CD4-positive, alpha-beta T cell (primary cell): Measurements from ENCODE around the gene CDK6. TPM values are rescaled to one million over a fixed set of nuclear protein-coding genes. Genes with fewer than 3 reads are reported as not detected.

Source experiments
- ATAC-seq: fragments of 200-7000 bp; cut with Tn5 transposase; one replicate; pipeline ENCODE4 v1.10.0; 2022; ENCODE audit warnings: mild to moderate bottlenecking; ENCODE audit not compliant: poor library complexity
- CTCF ChIA-PET: fragments of 350-600 bp; sonication (Branson Sonifier 250); formaldehyde crosslinking; loops from one replicate; lab custom pipeline; 2021; ENCODE audit warnings: antibody characterized with exemption, inconsistent platforms; lab: Charles Lee
- POLR2A ChIA-PET: fragments of 350-600 bp; sonication (Branson Sonifier 250); formaldehyde crosslinking; loops from one replicate; lab custom pipeline; 2021; ENCODE audit warnings: antibody characterized with exemption, inconsistent platforms; lab: Charles Lee
- DNase-seq, 14 experiments: peaks; one replicate each; pipeline ENCODE4 v3.0.0-alpha.2; 2013 to 2020; ENCODE audit warnings: mixed read lengths in 2 of 14
- H3K27ac ChIP-seq, 2 donors: one replicate each; pipeline versions ENCODE4 v1.5.1 to v1.7.0; 2013; ENCODE audit warnings: low read length in 2 of 2, low read depth in 1 of 2, mild to moderate bottlenecking in 1 of 2
- H3K27me3 ChIP-seq, 2 experiments: 1 replicate in 1 of 2; 2 replicates in 1 of 2; pipeline versions ENCODE4 v1.6.1 to v1.7.0; 2013; ENCODE audit warnings: low read length in 2 of 2, control low read depth in 1 of 2, mild to moderate bottlenecking in 1 of 2, moderate library complexity in 1 of 2; ENCODE audit not compliant: insufficient read depth in 2 of 2, control insufficient read depth in 1 of 2
- H3K36me3 ChIP-seq: one replicate; pipeline ENCODE4 v1.6.1; 2013; ENCODE audit warnings: low read length, control low read depth; ENCODE audit not compliant: insufficient read depth
- H3K4me1 ChIP-seq: one replicate; pipeline ENCODE4 v1.6.1; 2013; ENCODE audit warnings: low read length, control low read depth; ENCODE audit not compliant: insufficient read depth
- H3K4me3 ChIP-seq: one replicate; pipeline ENCODE4 v1.5.1; 2013; ENCODE audit warnings: mild to moderate bottlenecking, low read length, moderate library complexity
- H3K9me3 ChIP-seq, 2 experiments: 1 replicate in 1 of 2; 2 replicates in 1 of 2; pipeline versions ENCODE4 v1.6.1 to v1.7.0; 2013; ENCODE audit warnings: low read length in 2 of 2, mild to moderate bottlenecking in 2 of 2, control low read depth in 1 of 2, moderate library complexity in 1 of 2; ENCODE audit not compliant: control insufficient read depth in 1 of 2, insufficient read depth in 1 of 2
- H3K27ac Mint-ChIP-seq: one replicate; pipeline ENCODE4 v1.8.0; 2020; ENCODE audit warnings: mixed read lengths
- H3K27me3 Mint-ChIP-seq: one replicate; pipeline ENCODE4 v1.8.0; 2021; ENCODE audit warnings: mixed read lengths
- H3K36me3 Mint-ChIP-seq: one replicate; pipeline ENCODE4 v1.8.0; 2021; ENCODE audit warnings: low read depth, mixed read lengths
- H3K4me1 Mint-ChIP-seq: one replicate; pipeline ENCODE4 v1.8.0; 2021; ENCODE audit warnings: low read depth, mixed read lengths
- H3K4me3 Mint-ChIP-seq: one replicate; pipeline ENCODE4 v1.8.0; 2020; ENCODE audit warnings: mild to moderate bottlenecking, mixed read lengths
- H3K9me3 Mint-ChIP-seq: one replicate; pipeline ENCODE4 v1.8.0; 2020; ENCODE audit warnings: mixed read lengths
- intact Hi-C, 2 experiments: fragments of 100-400 bp; cut with DNase I in 1 of 2; cut with micrococcal nuclease in 1 of 2; formaldehyde crosslinking; loops; one replicate each; pipeline versions ENCODE4 v1.15.1 to v1.9.0; 2023 to 2025; cut with DNase I, micrococcal nuclease
- total RNA-seq, 174 experiments: library from RNA in 2 of 174; stranded (reverse) in 2 of 174; gene quantifications; one replicate each; pipeline ENCODE4 v1.2.3 and lab custom pipeline; 2021 to 2026
- TF ChIP-seq, protein P1 (sequence below): fragments of 200-600 bp; IDR thresholded peaks from one replicate; pipeline ENCODE4 v1.8.0; 2022; ENCODE audit warnings: antibody characterized with exemption, mild to moderate bottlenecking

Gene CDK6
- total RNA-seq, 2 experiments from 2014 or later: 13.0 to 13.7 TPM

- H3K27me3 ChIP-seq: no peaks in the 10 kb centered on the region
- no peaks in the 10 kb centered on the region for H3K9me3 ChIP-seq
- DNase-seq: no peak
- ChIA-PET POLR2A (no interaction called here), CTCF (interaction anchor here (2.1 kb wide), 1 partner anchor 22 kb away, joined by 5 read pairs; the partner anchor contains the start of gene FAM133B)
- H3K4me1 ChIP-seq: no peaks in the 10 kb centered on the region
- no peak overlapping the region for H3K27ac Mint-ChIP-seq
- no peaks in the 10 kb centered on the region for H3K9me3 Mint-ChIP-seq
- intact Hi-C loops: no loop called here
- TF ChIP-seq, protein P1, sequence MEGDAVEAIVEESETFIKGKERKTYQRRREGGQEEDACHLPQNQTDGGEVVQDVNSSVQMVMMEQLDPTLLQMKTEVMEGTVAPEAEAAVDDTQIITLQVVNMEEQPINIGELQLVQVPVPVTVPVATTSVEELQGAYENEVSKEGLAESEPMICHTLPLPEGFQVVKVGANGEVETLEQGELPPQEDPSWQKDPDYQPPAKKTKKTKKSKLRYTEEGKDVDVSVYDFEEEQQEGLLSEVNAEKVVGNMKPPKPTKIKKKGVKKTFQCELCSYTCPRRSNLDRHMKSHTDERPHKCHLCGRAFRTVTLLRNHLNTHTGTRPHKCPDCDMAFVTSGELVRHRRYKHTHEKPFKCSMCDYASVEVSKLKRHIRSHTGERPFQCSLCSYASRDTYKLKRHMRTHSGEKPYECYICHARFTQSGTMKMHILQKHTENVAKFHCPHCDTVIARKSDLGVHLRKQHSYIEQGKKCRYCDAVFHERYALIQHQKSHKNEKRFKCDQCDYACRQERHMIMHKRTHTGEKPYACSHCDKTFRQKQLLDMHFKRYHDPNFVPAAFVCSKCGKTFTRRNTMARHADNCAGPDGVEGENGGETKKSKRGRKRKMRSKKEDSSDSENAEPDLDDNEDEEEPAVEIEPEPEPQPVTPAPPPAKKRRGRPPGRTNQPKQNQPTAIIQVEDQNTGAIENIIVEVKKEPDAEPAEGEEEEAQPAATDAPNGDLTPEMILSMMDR: no peak
- H3K4me3 Mint-ChIP-seq: no peak overlapping the region
- H3K36me3 Mint-ChIP-seq: peaks cover 36% of the 10 kb centered on the region
- no peaks in the 10 kb centered on the region for H3K27me3 Mint-ChIP-seq
- peaks cover 24% of the 10 kb centered on the region for H3K36me3 ChIP-seq
- ATAC-seq: no peak
- no peak overlapping the region for H3K27ac ChIP-seq
- no peak overlapping the region for H3K4me3 ChIP-seq
- peaks cover 6% of the 10 kb centered on the region for H3K4me1 Mint-ChIP-seq
Measured at GRCh38 chr7:92612501-92612900, 223.9 kb downstream of the CDK6 start.

DNA sequence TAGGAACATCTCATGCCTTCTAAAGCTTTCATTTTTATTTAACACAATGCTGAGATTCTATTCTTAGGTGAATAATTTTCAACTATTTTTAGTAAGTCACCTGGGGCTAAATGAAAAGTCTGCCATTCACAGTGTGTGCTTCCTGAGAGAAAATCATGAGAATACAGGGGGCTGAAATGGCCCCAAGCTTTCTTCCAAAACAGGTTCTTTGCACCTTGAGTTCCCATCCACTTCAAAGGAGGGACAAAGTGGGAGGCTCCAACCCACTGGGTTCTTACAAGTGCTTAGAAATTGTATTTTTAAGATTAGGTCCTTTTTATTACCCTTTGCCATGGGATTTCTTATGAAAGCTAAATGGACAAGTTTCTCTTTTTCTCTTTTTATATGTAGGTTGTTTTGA, 224.6 kb downstream of the CDK6 start:
- no peaks in the 10 kb centered on the region for H3K4me1 ChIP-seq
- Mint-ChIP-seq H3K36me3 (peaks cover 31% of the 10 kb centered on the region), H3K4me1 (peaks cover 6% of the 10 kb centered on the region), H3K27ac (no peak overlapping the region), H3K4me3 (no peak overlapping the region), H3K9me3 (no peaks in the 10 kb centered on the region), H3K27me3 (no peaks in the 10 kb centered on the region)
- no peak for ATAC-seq
- TF ChIP-seq, protein P1: no peak
- no peaks in the 10 kb centered on the region for H3K27me3 ChIP-seq
- no peak overlapping the region for H3K27ac ChIP-seq
- H3K9me3 ChIP-seq: no peaks in the 10 kb centered on the region
- POLR2A ChIA-PET: no interaction called here
- DNase-seq: no peak
- H3K36me3 ChIP-seq: peaks cover 23% of the 10 kb centered on the region
- H3K4me3 ChIP-seq: no peak overlapping the region
- intact Hi-C loops: loop anchor here in 1 of 2 experiments (2.0 kb wide), 1 partner anchor 21 kb away; the partner anchor contains the start of gene FAM133B
- CTCF ChIA-PET: interaction anchor here (1.3 to 2.1 kb wide), 2 partner anchors 21 to 31 kb away, joined by 3 to 5 read pairs; partner anchors contain the start of gene FAM133B

DNA sequence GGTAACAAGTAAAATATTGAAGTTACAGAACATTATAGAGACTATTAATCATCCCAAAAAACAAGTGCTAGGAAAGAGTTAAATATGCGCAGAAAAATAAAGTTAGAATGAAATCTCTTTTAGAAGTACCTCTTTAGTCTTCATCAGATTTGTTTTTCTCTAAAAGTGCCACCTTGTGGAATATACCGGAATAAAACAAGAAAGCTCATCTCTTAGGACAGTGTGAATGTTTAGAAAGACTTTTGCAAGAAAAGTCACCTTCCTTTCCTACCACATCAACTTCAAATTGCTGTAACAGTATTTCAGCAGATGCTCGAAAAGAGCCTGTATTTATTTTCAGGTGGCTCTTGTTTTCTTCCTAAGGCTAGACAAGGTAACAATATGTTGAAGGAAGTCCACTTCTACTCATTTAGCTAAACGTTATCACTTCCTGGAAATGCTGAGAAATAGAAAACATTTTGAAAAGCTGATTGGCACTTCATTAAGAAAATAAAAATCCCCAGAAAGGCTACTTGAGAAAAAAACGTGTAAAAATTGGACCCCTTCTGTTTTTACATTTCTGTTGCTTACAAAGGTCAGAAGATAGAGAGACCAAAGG, 226.4 kb downstream of the CDK6 start:
- no peaks in the 10 kb centered on the region for H3K4me1 ChIP-seq
- DNase-seq (peak in 3 of 14 experiments; percentile 36 to 44 (median 37)), ATAC-seq (peak; percentile 69)
- no peaks in the 10 kb centered on the region for H3K9me3 Mint-ChIP-seq
- TF ChIP-seq, protein P1: peak; percentile 42
- peaks cover 6% of the 10 kb centered on the region for H3K4me1 Mint-ChIP-seq
- H3K4me3 ChIP-seq: no peak overlapping the region
- H3K36me3 ChIP-seq: peaks cover 9% of the 10 kb centered on the region
- H3K4me3 Mint-ChIP-seq: no peak overlapping the region
- POLR2A ChIA-PET: interaction anchor here (0.8 to 1.0 kb wide), 2 partner anchors 20 to 81 kb away, joined by 4 to 8 read pairs; partner anchors contain the start of genes FAM133B, PEX1 and RBM48
- H3K27me3 Mint-ChIP-seq: no peaks in the 10 kb centered on the region
- H3K27ac ChIP-seq: no peak overlapping the region
- peaks cover 15% of the 10 kb centered on the region for H3K36me3 Mint-ChIP-seq
- CTCF ChIA-PET: interaction anchor here (0.7 to 1.7 kb wide), 7 partner anchors 11 to 291 kb away, joined by 3 to 4 read pairs (median 3); partner anchors contain the start of genes FAM133B, PEX1 and RBM48
- H3K9me3 ChIP-seq: no peaks in the 10 kb centered on the region
- intact Hi-C loops: loop anchor here in 1 of 2 experiments (2.0 kb wide), 1 partner anchor 19 kb away; the partner anchor contains the start of gene FAM133B
- H3K27me3 ChIP-seq: no peaks in the 10 kb centered on the region
- peak overlapping the region; percentile 13 for H3K27ac Mint-ChIP-seq
